Measurements from ENCODE around the gene PHF10.

PHF10 gene

GRCh38 chr6:169691260-169691659 lies 33.0 kb downstream of the PHF10 start:
- Histone ChIP-seq H3K27me3 (ENCODE audit: insufficient read depth, poor library complexity, severe bottlenecking) (no peaks in the 10 kb centered on the region), H3K27ac (replicated peaks) (no peak overlapping the region), H3K4me3 (replicated peaks; ENCODE audit: insufficient read depth, low read length) (no peak overlapping the region)
- TF ChIP-seq SPI1 (IDR thresholded peaks at IDR 0.05; ENCODE audit: borderline replicate concordance, low read depth) (no peak), GABPA (IDR thresholded peaks at IDR 0.05; ENCODE audit: low read depth) (no peak), CTCF (IDR thresholded peaks at IDR 0.05; ENCODE audit: insufficient read depth, low read length) (no peak)
- no peak for DNase-seq (ENCODE audit: low read depth in 1 of 2, low spot score in 1 of 2)

- Histone ChIP-seq H3K4me3 (replicated peaks; ENCODE audit: insufficient read depth, low read length) (no peak overlapping the region), H3K27me3 (ENCODE audit: insufficient read depth, poor library complexity, severe bottlenecking) (no peaks in the 10 kb centered on the region), H3K27ac (replicated peaks) (no peak overlapping the region)
- TF ChIP-seq REST (IDR thresholded peaks at IDR 0.05; ENCODE audit: insufficient replicate concordance, low read depth) (no peak), POLR2AphosphoS5 (IDR thresholded peaks at IDR 0.05; ENCODE audit: low read depth) (no peak), GABPA (IDR thresholded peaks at IDR 0.05; ENCODE audit: low read depth) (no peak), SPI1 (IDR thresholded peaks at IDR 0.05; ENCODE audit: borderline replicate concordance, low read depth) (no peak)
- no peak for DNase-seq (ENCODE audit: low read depth in 1 of 2, low spot score in 1 of 2)
Observed at GRCh38 chr6:169689287-169689686, 35.0 kb downstream of the PHF10 start.

- Histone ChIP-seq H3K27ac (replicated peaks) (no peak overlapping the region), H3K27me3 (ENCODE audit: insufficient read depth, poor library complexity, severe bottlenecking) (no peaks in the 10 kb centered on the region), H3K4me3 (replicated peaks; ENCODE audit: insufficient read depth, low read length) (no peak overlapping the region)
- TF ChIP-seq CTCF (IDR thresholded peaks at IDR 0.05; ENCODE audit: insufficient read depth, low read length) (no peak), SPI1 (IDR thresholded peaks at IDR 0.05; ENCODE audit: borderline replicate concordance, low read depth) (no peak), REST (IDR thresholded peaks at IDR 0.05; ENCODE audit: insufficient replicate concordance, low read depth) (no peak)
- no peak for DNase-seq (ENCODE audit: low read depth in 1 of 2, low spot score in 1 of 2)
Observed at GRCh38 chr6:169685860-169686259, 38.4 kb downstream of the PHF10 start.

GRCh38 chr6:169684056-169684455 lies 40.2 kb downstream of the PHF10 start:
- no peaks in the 10 kb centered on the region for H3K27me3 ChIP-seq (ENCODE audit: insufficient read depth, poor library complexity, severe bottlenecking)
- TF ChIP-seq GABPA (IDR thresholded peaks at IDR 0.05; ENCODE audit: low read depth): no peak
- TF ChIP-seq REST (IDR thresholded peaks at IDR 0.05; ENCODE audit: insufficient replicate concordance, low read depth): no peak
- no peak for TF ChIP-seq CTCF (IDR thresholded peaks at IDR 0.05; ENCODE audit: insufficient read depth, low read length)
- no peak for TF ChIP-seq POLR2AphosphoS5 (IDR thresholded peaks at IDR 0.05; ENCODE audit: low read depth)
- no peak for TF ChIP-seq SPI1 (IDR thresholded peaks at IDR 0.05; ENCODE audit: borderline replicate concordance, low read depth)
- DNase-seq (ENCODE audit: low read depth in 1 of 2, low spot score in 1 of 2): no peak
- H3K4me3 ChIP-seq (replicated peaks; ENCODE audit: insufficient read depth, low read length): no peak overlapping the region
- H3K27ac ChIP-seq (replicated peaks): no peak overlapping the region

Data from HL-60 (cell line).